K562 (cell line): ENCODE data around the gene CCN5.

Source experiments
- BRCA1 ChIP-seq, 2 experiments: fragments of 450-650 bp in 1 of 2; sonication (generic) in 1 of 2; formaldehyde crosslinking in 1 of 2; IDR thresholded peaks; 2 replicates each; pipeline versions ENCODE4 v1.5.0 to v1.6.1; 2017 to 2020; ENCODE audit warnings: mild to moderate bottlenecking in 1 of 2, missing genetic modification reagents in 1 of 2
- CHD2 ChIP-seq: IDR thresholded peaks from 2 replicates; pipeline ENCODE4 v1.6.1; 2011; ENCODE audit warnings: low read depth, low read length
- DPF2 ChIP-seq: fragments of 450-650 bp; IDR thresholded peaks from 2 replicates; pipeline ENCODE4 v1.6.1; 2016
- EP300 ChIP-seq: IDR thresholded peaks from 2 replicates; pipeline ENCODE4 v1.6.1; 2012; ENCODE audit warnings: low read length, improper control_type of control experiment
- NFE2 ChIP-seq: IDR thresholded peaks from 2 replicates; pipeline ENCODE4 v1.6.1; 2014; ENCODE audit warnings: antibody characterized with exemption, low read depth
- SETDB1 ChIP-seq: IDR thresholded peaks from one replicate; pipeline ENCODE4 v1.6.1; 2012; ENCODE audit warnings: low read length, control low read depth, inconsistent platforms
- TARDBP ChIP-seq: fragments of 450-650 bp; IDR thresholded peaks from 2 replicates; pipeline ENCODE4 v1.6.1; 2016
- TCF7L2 ChIP-seq: fragments of 150-350 bp; IDR thresholded peaks from 2 replicates; pipeline ENCODE4 v1.6.1; 2016; ENCODE audit warnings: low read depth, mild to moderate bottlenecking, low read length, moderate library complexity
- ZNF263 ChIP-seq: sonication (generic); formaldehyde crosslinking; IDR thresholded peaks from 2 replicates; pipeline ENCODE4 v1.8.0; 2022; ENCODE audit warnings: mild to moderate bottlenecking, missing genetic modification reagents, borderline replicate concordance
- TF ChIP-seq, protein P1 (sequence below), 3 experiments: fragments of 200-800 bp in 1 of 3; fragments of 250-450 bp in 1 of 3; fragments of 450-650 bp in 1 of 3; sonication (Bioruptor Pico) in 1 of 3; sonication (Bioruptor generic) in 1 of 3; formaldehyde crosslinking in 1 of 3; IDR thresholded peaks; 2 replicates each; pipeline versions ENCODE4 v1.6.1 to v1.8.0; 2016 to 2022; ENCODE audit warnings: mild to moderate bottlenecking in 2 of 3, missing genetic modification characterization in 2 of 3, missing compliant biosample characterization in 1 of 3, moderate library complexity in 1 of 3

DNA sequence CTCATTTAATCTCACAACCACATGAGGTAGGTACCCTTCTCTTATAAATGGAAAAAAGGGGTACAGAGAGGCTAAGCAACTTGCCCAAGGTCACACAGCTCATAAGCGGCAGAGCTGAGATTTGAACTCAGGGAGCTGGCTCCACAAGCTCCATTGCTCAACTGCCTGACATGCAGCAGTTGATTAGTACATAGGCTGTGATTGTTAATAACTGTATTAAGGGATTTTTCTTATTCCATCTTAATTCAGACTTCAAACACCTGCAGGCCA is 6.6 kb downstream of the CCN5 start:
- TF ChIP-seq TARDBP = no peak
- no peak for TF ChIP-seq DPF2
- TF ChIP-seq SETDB1 = no peak
- no peak for TF ChIP-seq BRCA1 (IDR thresholded peaks at IDR 0.05)
- no peak for TF ChIP-seq BRCA1 (CRISPR knock-in tag; IDR thresholded peaks at IDR 0.05)
- no peak for TF ChIP-seq EP300
- no peak for TF ChIP-seq NFE2
- TF ChIP-seq ZNF263 (CRISPR knock-in tag) = no peak
- TF ChIP-seq, protein P1, sequence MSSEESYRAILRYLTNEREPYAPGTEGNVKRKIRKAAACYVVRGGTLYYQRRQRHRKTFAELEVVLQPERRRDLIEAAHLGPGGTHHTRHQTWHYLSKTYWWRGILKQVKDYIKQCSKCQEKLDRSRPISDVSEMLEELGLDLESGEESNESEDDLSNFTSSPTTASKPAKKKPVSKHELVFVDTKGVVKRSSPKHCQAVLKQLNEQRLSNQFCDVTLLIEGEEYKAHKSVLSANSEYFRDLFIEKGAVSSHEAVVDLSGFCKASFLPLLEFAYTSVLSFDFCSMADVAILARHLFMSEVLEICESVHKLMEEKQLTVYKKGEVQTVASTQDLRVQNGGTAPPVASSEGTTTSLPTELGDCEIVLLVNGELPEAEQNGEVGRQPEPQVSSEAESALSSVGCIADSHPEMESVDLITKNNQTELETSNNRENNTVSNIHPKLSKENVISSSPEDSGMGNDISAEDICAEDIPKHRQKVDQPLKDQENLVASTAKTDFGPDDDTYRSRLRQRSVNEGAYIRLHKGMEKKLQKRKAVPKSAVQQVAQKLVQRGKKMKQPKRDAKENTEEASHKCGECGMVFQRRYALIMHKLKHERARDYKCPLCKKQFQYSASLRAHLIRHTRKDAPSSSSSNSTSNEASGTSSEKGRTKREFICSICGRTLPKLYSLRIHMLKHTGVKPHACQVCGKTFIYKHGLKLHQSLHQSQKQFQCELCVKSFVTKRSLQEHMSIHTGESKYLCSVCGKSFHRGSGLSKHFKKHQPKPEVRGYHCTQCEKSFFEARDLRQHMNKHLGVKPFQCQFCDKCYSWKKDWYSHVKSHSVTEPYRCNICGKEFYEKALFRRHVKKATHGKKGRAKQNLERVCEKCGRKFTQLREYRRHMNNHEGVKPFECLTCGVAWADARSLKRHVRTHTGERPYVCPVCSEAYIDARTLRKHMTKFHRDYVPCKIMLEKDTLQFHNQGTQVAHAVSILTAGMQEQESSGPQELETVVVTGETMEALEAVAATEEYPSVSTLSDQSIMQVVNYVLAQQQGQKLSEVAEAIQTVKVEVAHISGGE (CRISPR knock-in tag; IDR thresholded peaks at IDR 0.05) = no peak
- TF ChIP-seq TCF7L2 = no peak
- no peak for TF ChIP-seq CHD2
